SK-N-SH (cell line): Measurements from ENCODE around the gene TSACC. TPM values are rescaled to one million over a fixed set of nuclear protein-coding genes. Genes with fewer than 3 reads are reported as not detected.

Experiments
- CTCF ChIA-PET: fragments of 300-600, 350-600 bp; formaldehyde crosslinking; extraction: SDS; loops from one replicate; lab custom pipeline; 2021; lab: Yijun Ruan, JAX
- POLR2A ChIA-PET: fragments of 350-600 bp; sonication (Branson Sonifier 250); formaldehyde crosslinking; extraction: SDS; loops from one replicate; lab custom pipeline; 2020; ENCODE audit warnings: antibody characterized with exemption, inconsistent platforms; lab: Yijun Ruan, JAX
- DNase-seq: peaks from one replicate; pipeline ENCODE4 v3.0.0; 2012
- H2AFZ ChIP-seq: fragments of 200-600 bp; sonication (generic); 2 replicates; pipeline ENCODE4 v1.8.1; 2016; ENCODE audit warnings: antibody characterized with exemption, mild to moderate bottlenecking, low read depth
- H3F3A ChIP-seq: fragments of 200-600 bp; sonication (generic); replicated peaks from 2 replicates; pipeline ENCODE3; 2016; ENCODE audit warnings: antibody characterized with exemption, mild to moderate bottlenecking; ENCODE audit not compliant: insufficient read depth
- H3K27ac ChIP-seq, 2 experiments: fragments of 200-500 bp in 1 of 2; fragments of 200-600 bp in 1 of 2; sonication (Bioruptor generic) in 1 of 2; sonication (generic), shearing (Covaris generic) in 1 of 2; 2 replicates each; pipeline versions ENCODE4 v1.5.1 to v1.6.1; 2014 to 2016; ENCODE audit warnings: low read depth in 2 of 2, inconsistent platforms in 1 of 2, low read length in 1 of 2, mild to moderate bottlenecking in 1 of 2, mixed read lengths in 1 of 2
- H3K27me3 ChIP-seq: fragments of 200-600 bp; sonication (generic), shearing (Covaris generic); 2 replicates; pipeline ENCODE4 v1.6.1; 2016; ENCODE audit warnings: mixed run types; ENCODE audit not compliant: insufficient read depth
- H3K36me3 ChIP-seq, 2 experiments: fragments of 200-500 bp in 1 of 2; fragments of 200-600 bp in 1 of 2; sonication (Bioruptor generic) in 1 of 2; sonication (generic) in 1 of 2; replicated peaks in 1 of 2; 2 replicates each; pipeline versions ENCODE3 to v1.5.1; 2014 to 2016; ENCODE audit warnings: low read length in 1 of 2, mild to moderate bottlenecking in 1 of 2; ENCODE audit not compliant: insufficient read depth in 2 of 2, control insufficient read depth in 1 of 2
- H3K4me1 ChIP-seq, 2 experiments: fragments of 200-500 bp in 1 of 2; fragments of 200-600 bp in 1 of 2; sonication (Bioruptor generic) in 1 of 2; sonication (generic), shearing (Covaris generic) in 1 of 2; 2 replicates each; pipeline versions ENCODE4 v1.5.1 to v1.6.1; 2014 to 2016; ENCODE audit warnings: low read depth in 1 of 2, low read length in 1 of 2, mixed run types in 1 of 2; ENCODE audit not compliant: insufficient read depth in 2 of 2, control insufficient read depth in 1 of 2
- H3K4me2 ChIP-seq: fragments of 200-600 bp; sonication (generic), shearing (Covaris generic); 2 replicates; pipeline ENCODE4 v1.6.1; 2017; ENCODE audit warnings: mixed run types
- H3K4me3 ChIP-seq, 2 experiments: fragments of 200-500 bp in 1 of 2; fragments of 200-600 bp in 1 of 2; sonication (Bioruptor generic) in 1 of 2; sonication (generic), shearing (Covaris generic) in 1 of 2; 2 replicates each; pipeline versions ENCODE4 v1.5.1 to v1.8.1; 2014 to 2016; ENCODE audit warnings: low read depth in 2 of 2, inconsistent platforms in 1 of 2, low read length in 1 of 2, mild to moderate bottlenecking in 1 of 2, mixed read lengths in 1 of 2, moderate library complexity in 1 of 2
- H3K79me2 ChIP-seq: fragments of 200-600 bp; sonication (generic); 2 replicates; pipeline ENCODE4 v1.8.1; 2017; ENCODE audit warnings: mild to moderate bottlenecking; ENCODE audit not compliant: insufficient read depth
- H3K9ac ChIP-seq: fragments of 200-600 bp; sonication (generic); 2 replicates; pipeline ENCODE4 v1.6.1; 2017; ENCODE audit warnings: mixed run types
- H3K9me2 ChIP-seq: fragments of 200-600 bp; sonication (generic); 2 replicates; pipeline ENCODE4 v1.6.1; 2017; ENCODE audit warnings: mixed run types
- H3K9me3 ChIP-seq: fragments of 200-600 bp; sonication (generic); 2 replicates; pipeline ENCODE4 v1.6.1; 2017; ENCODE audit warnings: mixed run types, mild to moderate bottlenecking, moderate library complexity
- H4K20me1 ChIP-seq: fragments of 200-600 bp; sonication (generic); 2 replicates; pipeline ENCODE4 v1.6.1; 2017; ENCODE audit warnings: mild to moderate bottlenecking, mixed run types; ENCODE audit not compliant: insufficient read depth
- CHD2 ChIP-seq: fragments of 150-350 bp; IDR thresholded peaks from 2 replicates; pipeline ENCODE4 v1.6.1; 2018; ENCODE audit warnings: low read length; ENCODE audit not compliant: partially characterized antibody
- ELF1 ChIP-seq: IDR thresholded peaks from 2 replicates; pipeline ENCODE4 v1.4.0; 2012
- EZH2phosphoT487 ChIP-seq: fragments of 200-600 bp; sonication (generic); IDR thresholded peaks from 2 replicates; pipeline ENCODE4 v1.6.1; 2017; ENCODE audit warnings: low read depth, mixed run types, mild to moderate bottlenecking, antibody characterized with exemption, moderate library complexity, borderline replicate concordance
- FOXJ3 ChIP-seq: sonication (generic); formaldehyde crosslinking; IDR thresholded peaks from 2 replicates; pipeline ENCODE4 v1.5.1; 2020; ENCODE audit warnings: mild to moderate bottlenecking, missing genetic modification reagents
- FOXM1 ChIP-seq: IDR thresholded peaks from 2 replicates; pipeline ENCODE4 v1.4.0; 2012; ENCODE audit warnings: low read depth, mild to moderate bottlenecking
- GATA2 ChIP-seq: sonication (generic); formaldehyde crosslinking; IDR thresholded peaks from 2 replicates; pipeline ENCODE4 v1.5.0; 2020; ENCODE audit warnings: mild to moderate bottlenecking, missing genetic modification reagents
- JUND ChIP-seq: IDR thresholded peaks from 2 replicates; pipeline ENCODE4 v1.4.0; 2012
- MEF2A ChIP-seq: IDR thresholded peaks from 2 replicates; pipeline ENCODE4 v1.4.0; 2012; ENCODE audit warnings: low read depth, borderline replicate concordance
- MXI1 ChIP-seq: IDR thresholded peaks from 2 replicates; pipeline ENCODE4 v1.6.1; 2012; ENCODE audit warnings: mild to moderate bottlenecking, low read depth, low read length, improper control_type of control experiment
- NFIC ChIP-seq: IDR thresholded peaks from 2 replicates; pipeline ENCODE4 v1.4.0; 2012; ENCODE audit warnings: borderline replicate concordance
- POLR2AphosphoS5 ChIP-seq: IDR thresholded peaks from 2 replicates; pipeline ENCODE4 v1.6.1; 2012; ENCODE audit warnings: low read depth, low read length
- RCOR1 ChIP-seq: fragments of 150-350 bp; IDR thresholded peaks from 2 replicates; pipeline ENCODE4 v1.6.1; 2017; ENCODE audit warnings: antibody characterized with exemption, low read length
- RFX5 ChIP-seq: IDR thresholded peaks from 2 replicates; pipeline ENCODE4 v1.6.1; 2012; ENCODE audit warnings: mild to moderate bottlenecking, improper control_type of control experiment, low read length
- SMC3 ChIP-seq: IDR thresholded peaks from 2 replicates; pipeline ENCODE4 v1.6.1; 2012; ENCODE audit warnings: low read depth, low read length, improper control_type of control experiment
- TAF1 ChIP-seq: IDR thresholded peaks from 2 replicates; pipeline ENCODE4 v1.6.1; 2012; ENCODE audit warnings: low read depth, mild to moderate bottlenecking, low read length, moderate library complexity, borderline replicate concordance
- TEAD4 ChIP-seq: IDR thresholded peaks from 2 replicates; pipeline ENCODE4 v1.4.0; 2012; ENCODE audit warnings: mild to moderate bottlenecking, borderline replicate concordance; ENCODE audit not compliant: insufficient read depth
- WGBS: methylation state at CpG from one replicate; pipeline ENCODE4 v1.1.6; 2017; ENCODE audit warnings: low lambda C conversion rate; 5-methylcytosine and 5-hydroxymethylcytosine counted together
- polyA plus RNA-seq, 3 experiments: library from polyadenylated mRNA; depleted of rRNA; stranded (reverse); fragments of >200 nt; gene quantifications; 2 replicates each; pipeline ENCODE4 v1.2.3, GENCODE V29; 2012
- TF ChIP-seq, protein P1 (sequence below): IDR thresholded peaks from 2 replicates; pipeline ENCODE4 v1.4.0; 2012; ENCODE audit warnings: low read depth, borderline replicate concordance
- TF ChIP-seq, protein P2 (sequence below): IDR thresholded peaks from 2 replicates; pipeline ENCODE4 v1.6.1; 2012; ENCODE audit warnings: mild to moderate bottlenecking, low read depth, low read length, moderate library complexity
- TF ChIP-seq, protein P3 (sequence below): IDR thresholded peaks from 2 replicates; pipeline ENCODE4; 2012
- TF ChIP-seq, protein P4 (sequence below): fragments of 200-600 bp; sonication (generic); IDR thresholded peaks from 2 replicates; pipeline ENCODE4 v1.6.1; 2017; ENCODE audit warnings: antibody characterized with exemption, mild to moderate bottlenecking, moderate library complexity
- TF ChIP-seq, protein P5 (sequence below): fragments of 150-350 bp; IDR thresholded peaks from 2 replicates; pipeline ENCODE4 v1.6.1; 2017; ENCODE audit warnings: antibody characterized with exemption, low read length, low read depth, borderline replicate concordance
- TF ChIP-seq, protein P6 (sequence below): IDR thresholded peaks from 2 replicates; pipeline ENCODE4 v1.4.0; 2012; ENCODE audit warnings: low read depth, borderline replicate concordance

Gene TSACC
- polyA plus RNA-seq, 1 of the 3 experiments (the other 2 are of a cell fraction), result 1.5 TPM

DNA sequence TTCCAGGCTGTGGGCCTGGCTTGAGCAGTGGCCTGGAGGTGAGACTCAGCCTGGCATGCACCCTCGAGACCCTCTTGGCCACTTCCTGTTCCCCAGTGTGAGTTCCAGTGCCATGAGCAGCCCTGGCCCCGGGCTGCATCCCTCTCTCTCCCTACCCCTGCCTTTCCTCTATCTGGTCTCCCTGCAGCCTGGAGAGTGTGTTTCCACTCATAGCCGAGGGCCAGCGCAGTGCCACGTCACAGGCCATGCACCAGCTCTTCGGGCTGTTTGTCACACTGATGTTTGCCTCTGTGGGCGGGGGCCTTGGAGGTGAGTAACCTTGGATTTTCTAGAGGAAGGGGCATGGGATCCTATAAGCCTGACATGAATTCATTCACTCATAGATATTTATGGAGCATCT lies 44.2 kb downstream of the TSACC start (continued):
- TF ChIP-seq, protein P1, sequence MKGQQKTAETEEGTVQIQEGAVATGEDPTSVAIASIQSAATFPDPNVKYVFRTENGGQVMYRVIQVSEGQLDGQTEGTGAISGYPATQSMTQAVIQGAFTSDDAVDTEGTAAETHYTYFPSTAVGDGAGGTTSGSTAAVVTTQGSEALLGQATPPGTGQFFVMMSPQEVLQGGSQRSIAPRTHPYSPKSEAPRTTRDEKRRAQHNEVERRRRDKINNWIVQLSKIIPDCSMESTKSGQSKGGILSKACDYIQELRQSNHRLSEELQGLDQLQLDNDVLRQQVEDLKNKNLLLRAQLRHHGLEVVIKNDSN, result no peak
- TF ChIP-seq, protein P2, sequence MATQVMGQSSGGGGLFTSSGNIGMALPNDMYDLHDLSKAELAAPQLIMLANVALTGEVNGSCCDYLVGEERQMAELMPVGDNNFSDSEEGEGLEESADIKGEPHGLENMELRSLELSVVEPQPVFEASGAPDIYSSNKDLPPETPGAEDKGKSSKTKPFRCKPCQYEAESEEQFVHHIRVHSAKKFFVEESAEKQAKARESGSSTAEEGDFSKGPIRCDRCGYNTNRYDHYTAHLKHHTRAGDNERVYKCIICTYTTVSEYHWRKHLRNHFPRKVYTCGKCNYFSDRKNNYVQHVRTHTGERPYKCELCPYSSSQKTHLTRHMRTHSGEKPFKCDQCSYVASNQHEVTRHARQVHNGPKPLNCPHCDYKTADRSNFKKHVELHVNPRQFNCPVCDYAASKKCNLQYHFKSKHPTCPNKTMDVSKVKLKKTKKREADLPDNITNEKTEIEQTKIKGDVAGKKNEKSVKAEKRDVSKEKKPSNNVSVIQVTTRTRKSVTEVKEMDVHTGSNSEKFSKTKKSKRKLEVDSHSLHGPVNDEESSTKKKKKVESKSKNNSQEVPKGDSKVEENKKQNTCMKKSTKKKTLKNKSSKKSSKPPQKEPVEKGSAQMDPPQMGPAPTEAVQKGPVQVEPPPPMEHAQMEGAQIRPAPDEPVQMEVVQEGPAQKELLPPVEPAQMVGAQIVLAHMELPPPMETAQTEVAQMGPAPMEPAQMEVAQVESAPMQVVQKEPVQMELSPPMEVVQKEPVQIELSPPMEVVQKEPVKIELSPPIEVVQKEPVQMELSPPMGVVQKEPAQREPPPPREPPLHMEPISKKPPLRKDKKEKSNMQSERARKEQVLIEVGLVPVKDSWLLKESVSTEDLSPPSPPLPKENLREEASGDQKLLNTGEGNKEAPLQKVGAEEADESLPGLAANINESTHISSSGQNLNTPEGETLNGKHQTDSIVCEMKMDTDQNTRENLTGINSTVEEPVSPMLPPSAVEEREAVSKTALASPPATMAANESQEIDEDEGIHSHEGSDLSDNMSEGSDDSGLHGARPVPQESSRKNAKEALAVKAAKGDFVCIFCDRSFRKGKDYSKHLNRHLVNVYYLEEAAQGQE, result no peak
- TF ChIP-seq POLR2AphosphoS5 (no peak), RCOR1 (no peak), TAF1 (no peak)

DNA sequence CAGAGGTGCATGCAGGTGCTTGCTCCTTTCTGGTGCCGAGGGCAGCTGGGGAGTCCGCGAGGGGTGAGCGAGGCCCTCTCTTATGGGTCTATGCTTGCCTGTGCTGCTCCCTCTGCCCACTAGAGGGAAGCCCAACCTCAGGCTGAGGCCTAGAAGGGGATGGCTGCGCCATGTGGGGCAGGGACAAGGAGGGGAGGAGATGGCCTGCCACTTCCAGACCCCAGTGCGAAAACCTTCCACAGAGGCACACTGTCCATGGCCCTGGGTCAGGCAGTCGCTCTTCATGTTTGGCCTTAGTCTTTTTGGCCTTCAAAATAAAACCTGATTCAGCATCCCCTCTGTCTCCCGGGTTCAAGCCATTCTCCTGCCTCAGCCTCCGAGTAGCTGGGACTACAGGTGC lies 44.7 kb downstream of the TSACC start:
- WGBS, result 71% methylated on average over 8 of the region's 9 CpGs
- no peaks in the 10 kb centered on the region for H3K9me3 ChIP-seq
- H3K4me3 ChIP-seq, result no peak overlapping the region
- no peak overlapping the region for H2AFZ ChIP-seq
- H4K20me1 ChIP-seq, result no peaks in the 10 kb centered on the region
- H3K27me3 ChIP-seq, result no peaks in the 10 kb centered on the region
- H3K4me1 ChIP-seq, result peaks cover 5 to 6% of the 10 kb centered on the region in 2 experiments; a peak in 2 of 4 replicates
- no peaks in the 10 kb centered on the region for H3K9me2 ChIP-seq
- no peak overlapping the region for H3K9ac ChIP-seq
- peak; percentile 91 for DNase-seq
- ChIA-PET POLR2A (no interaction called here), CTCF (interaction anchor here (0.6 to 12.4 kb wide), 17 partner anchors 13 to 289 kb away, joined by 3 to 412 read pairs (median 4); partner anchors contain the start of gene RHBG)
- no peak overlapping the region for H3K27ac ChIP-seq
- H3K36me3 ChIP-seq, result no peaks in the 10 kb centered on the region
- H3F3A ChIP-seq, result no peaks in the 10 kb centered on the region
- H3K4me2 ChIP-seq, result no peak overlapping the region
- no peaks in the 10 kb centered on the region for H3K79me2 ChIP-seq
- no peak for TF ChIP-seq JUND
- TF ChIP-seq, protein P3, sequence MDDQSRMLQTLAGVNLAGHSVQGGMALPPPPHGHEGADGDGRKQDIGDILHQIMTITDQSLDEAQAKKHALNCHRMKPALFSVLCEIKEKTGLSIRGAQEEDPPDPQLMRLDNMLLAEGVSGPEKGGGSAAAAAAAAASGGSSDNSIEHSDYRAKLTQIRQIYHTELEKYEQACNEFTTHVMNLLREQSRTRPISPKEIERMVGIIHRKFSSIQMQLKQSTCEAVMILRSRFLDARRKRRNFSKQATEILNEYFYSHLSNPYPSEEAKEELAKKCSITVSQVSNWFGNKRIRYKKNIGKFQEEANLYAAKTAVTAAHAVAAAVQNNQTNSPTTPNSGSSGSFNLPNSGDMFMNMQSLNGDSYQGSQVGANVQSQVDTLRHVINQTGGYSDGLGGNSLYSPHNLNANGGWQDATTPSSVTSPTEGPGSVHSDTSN, result no peak
- TF ChIP-seq EZH2phosphoT487, result no peak
- TF ChIP-seq MEF2A, result no peak
- TF ChIP-seq RCOR1, result no peak
- TF ChIP-seq, protein P4, sequence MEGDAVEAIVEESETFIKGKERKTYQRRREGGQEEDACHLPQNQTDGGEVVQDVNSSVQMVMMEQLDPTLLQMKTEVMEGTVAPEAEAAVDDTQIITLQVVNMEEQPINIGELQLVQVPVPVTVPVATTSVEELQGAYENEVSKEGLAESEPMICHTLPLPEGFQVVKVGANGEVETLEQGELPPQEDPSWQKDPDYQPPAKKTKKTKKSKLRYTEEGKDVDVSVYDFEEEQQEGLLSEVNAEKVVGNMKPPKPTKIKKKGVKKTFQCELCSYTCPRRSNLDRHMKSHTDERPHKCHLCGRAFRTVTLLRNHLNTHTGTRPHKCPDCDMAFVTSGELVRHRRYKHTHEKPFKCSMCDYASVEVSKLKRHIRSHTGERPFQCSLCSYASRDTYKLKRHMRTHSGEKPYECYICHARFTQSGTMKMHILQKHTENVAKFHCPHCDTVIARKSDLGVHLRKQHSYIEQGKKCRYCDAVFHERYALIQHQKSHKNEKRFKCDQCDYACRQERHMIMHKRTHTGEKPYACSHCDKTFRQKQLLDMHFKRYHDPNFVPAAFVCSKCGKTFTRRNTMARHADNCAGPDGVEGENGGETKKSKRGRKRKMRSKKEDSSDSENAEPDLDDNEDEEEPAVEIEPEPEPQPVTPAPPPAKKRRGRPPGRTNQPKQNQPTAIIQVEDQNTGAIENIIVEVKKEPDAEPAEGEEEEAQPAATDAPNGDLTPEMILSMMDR, result peak; percentile 81
- peak; percentile 48; the same call in 1 of the 2 replicates for TF ChIP-seq MXI1
- TF ChIP-seq, protein P5, sequence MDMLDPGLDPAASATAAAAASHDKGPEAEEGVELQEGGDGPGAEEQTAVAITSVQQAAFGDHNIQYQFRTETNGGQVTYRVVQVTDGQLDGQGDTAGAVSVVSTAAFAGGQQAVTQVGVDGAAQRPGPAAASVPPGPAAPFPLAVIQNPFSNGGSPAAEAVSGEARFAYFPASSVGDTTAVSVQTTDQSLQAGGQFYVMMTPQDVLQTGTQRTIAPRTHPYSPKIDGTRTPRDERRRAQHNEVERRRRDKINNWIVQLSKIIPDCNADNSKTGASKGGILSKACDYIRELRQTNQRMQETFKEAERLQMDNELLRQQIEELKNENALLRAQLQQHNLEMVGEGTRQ, result no peak
- no peak for TF ChIP-seq TEAD4
- no peak for TF ChIP-seq FOXJ3 (CRISPR knock-in tag)
- TF ChIP-seq NFIC, result no peak
- TF ChIP-seq ELF1, result no peak
- TF ChIP-seq, protein P6, sequence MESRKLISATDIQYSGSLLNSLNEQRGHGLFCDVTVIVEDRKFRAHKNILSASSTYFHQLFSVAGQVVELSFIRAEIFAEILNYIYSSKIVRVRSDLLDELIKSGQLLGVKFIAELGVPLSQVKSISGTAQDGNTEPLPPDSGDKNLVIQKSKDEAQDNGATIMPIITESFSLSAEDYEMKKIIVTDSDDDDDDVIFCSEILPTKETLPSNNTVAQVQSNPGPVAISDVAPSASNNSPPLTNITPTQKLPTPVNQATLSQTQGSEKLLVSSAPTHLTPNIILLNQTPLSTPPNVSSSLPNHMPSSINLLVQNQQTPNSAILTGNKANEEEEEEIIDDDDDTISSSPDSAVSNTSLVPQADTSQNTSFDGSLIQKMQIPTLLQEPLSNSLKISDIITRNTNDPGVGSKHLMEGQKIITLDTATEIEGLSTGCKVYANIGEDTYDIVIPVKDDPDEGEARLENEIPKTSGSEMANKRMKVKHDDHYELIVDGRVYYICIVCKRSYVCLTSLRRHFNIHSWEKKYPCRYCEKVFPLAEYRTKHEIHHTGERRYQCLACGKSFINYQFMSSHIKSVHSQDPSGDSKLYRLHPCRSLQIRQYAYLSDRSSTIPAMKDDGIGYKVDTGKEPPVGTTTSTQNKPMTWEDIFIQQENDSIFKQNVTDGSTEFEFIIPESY, result no peak
- TF ChIP-seq POLR2AphosphoS5, result no peak
- no peak for TF ChIP-seq FOXM1
- peak; percentile 76 for TF ChIP-seq SMC3
- TF ChIP-seq CHD2, result no peak
- TF ChIP-seq RFX5, result no peak
- no peak for TF ChIP-seq GATA2 (CRISPR knock-in tag)
